ENCODE results near the gene KRT9. TPM values are rescaled to one million over a fixed set of nuclear protein-coding genes. Genes with fewer than 3 reads are reported as not detected.

Gene KRT9
- total RNA-seq, 2 experiments from 2014 or later, result not detected

DNA sequence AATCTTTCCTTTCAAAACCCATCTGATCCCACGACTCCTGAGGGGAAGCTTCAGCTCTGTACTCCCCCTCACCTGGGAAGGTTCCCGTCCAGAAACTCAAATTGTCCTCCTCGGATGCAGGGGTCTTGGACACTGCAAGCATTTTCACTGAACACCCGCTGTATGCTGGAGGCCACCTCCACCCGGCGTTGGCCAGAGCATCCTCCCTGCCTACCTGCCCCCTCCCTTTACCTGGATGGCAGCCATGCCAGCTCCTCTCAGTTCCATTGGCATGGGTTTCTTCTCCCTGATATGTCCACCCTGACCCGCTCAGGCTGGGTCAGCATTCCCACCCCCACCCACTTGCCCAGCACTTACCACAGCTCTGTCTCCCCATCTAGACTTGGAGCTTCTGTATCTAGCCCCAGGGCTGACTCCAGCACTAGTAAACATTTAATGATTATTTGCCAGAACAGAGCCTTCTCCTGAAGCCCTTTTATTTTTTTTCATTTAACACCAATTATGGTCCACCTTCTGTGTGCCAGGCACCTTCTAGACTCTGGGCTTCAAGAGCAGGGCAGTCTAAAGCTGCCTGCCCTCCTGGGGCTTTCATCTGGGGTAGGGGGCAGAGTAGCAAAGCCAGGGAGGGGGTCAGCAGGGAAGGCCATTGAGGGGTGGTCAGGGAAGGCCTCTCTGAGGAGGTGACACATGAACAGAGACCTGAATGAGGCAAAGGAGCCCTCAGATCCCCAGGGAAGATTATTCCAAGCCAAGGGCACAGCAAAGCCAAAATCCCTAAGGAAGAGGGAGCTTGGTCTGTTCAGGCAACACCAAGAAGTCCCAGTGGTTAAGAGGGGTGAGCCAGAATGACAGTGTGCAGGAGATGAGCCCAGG, 34.9 kb downstream of the KRT9 start:
- ChIA-PET CTCF (no interaction called here), POLR2A (no interaction called here)

DNA sequence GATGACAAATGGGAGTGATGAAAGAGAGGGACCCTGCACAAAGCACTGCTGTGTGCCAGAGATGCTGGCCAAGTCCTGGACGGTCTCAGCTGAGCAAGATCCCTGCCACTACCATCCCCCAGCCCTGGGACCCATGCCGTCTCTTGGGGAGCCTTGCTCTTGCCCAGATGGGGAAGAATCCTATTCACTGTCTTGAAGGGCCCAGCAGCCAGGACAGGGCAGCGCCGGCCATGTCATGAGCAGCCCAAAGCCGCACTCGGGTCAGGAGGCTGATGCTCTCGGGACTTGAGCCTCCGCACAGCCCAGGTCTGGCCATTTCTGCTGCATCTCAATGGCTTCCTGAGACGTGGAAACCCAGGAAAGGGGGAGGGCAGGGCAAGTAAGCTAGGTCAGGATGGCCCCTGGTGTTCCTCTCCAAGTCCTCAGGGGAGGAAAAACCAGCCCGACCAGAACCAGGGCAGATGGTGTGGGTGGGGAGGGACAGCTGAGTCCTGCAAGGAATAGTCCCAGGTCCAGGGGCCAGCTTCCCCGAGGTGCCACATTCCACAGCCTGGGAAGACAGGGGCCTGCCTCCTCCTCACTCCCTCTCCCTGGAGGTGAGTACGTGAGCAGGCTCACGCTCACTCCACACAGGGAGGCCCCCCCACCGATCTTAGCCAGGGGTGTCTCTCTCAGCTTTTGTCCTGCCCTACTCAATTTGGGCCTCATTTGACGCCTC, 35.9 kb downstream of the KRT9 start:
- CTCF ChIA-PET, result interaction anchor here (2.2 kb wide), 1 partner anchor 13 kb away, joined by 9 read pairs; no protein-coding TSS in a partner anchor
- POLR2A ChIA-PET, result no interaction called here

DNA sequence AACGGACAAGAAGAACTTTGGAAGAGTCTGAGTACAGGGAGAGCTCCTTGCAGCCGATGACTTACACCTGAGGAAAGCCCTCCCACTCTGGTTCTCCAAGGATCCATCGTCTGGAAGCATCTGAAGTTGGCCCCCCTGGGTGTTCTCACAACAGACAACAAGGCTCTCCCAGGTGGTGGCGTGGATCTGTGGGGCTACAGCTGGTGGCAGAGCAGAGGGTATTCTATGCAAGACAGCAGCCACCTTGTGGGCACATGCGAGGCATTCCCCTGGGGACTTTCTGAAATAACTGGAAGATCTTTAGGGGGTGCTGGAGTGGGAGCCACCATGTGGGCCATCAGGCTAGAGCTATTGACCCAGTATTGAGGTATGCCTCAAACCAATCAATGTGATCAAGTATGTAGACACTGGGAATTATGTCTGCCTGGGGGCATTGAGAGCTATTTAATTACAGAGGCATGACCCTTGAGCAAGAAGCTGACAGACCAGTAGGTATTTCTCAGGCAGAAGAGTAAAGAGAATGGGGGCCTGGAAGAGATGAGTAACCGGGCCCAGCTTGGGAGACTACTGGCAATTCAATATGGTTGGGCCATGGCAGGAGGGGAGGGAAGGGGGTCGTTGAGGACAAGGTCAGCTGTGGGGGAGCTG, 36.8 kb downstream of the KRT9 start:
- ChIA-PET CTCF (interaction anchor here (0.6 to 2.2 kb wide), 3 partner anchors 13 to 32 kb away, joined by 3 to 9 read pairs (median 3); no protein-coding TSS in a partner anchor), POLR2A (interaction anchor here (0.7 kb wide), 1 partner anchor 58 kb away, joined by 4 read pairs; no protein-coding TSS in a partner anchor)

DNA sequence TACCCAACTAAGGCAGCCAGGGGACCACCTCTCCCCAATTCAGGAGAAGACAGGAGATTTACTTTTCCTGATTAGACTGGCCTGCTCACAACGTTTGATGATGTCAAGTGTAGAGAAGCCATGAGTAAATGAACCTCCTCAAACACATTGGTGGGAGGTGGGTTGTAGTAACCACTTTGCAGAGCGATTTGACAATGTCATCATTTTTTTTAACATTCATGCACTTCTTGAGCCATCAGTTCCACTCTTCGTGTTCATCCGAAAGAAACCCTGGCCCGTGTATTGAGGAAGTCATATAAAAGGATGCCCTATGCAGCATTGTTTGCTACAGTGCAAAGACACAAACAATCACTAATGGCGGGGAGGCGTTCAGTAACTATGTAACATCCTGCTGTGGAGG, 38.2 kb downstream of the KRT9 start:
- POLR2A ChIA-PET, result no interaction called here

DNA sequence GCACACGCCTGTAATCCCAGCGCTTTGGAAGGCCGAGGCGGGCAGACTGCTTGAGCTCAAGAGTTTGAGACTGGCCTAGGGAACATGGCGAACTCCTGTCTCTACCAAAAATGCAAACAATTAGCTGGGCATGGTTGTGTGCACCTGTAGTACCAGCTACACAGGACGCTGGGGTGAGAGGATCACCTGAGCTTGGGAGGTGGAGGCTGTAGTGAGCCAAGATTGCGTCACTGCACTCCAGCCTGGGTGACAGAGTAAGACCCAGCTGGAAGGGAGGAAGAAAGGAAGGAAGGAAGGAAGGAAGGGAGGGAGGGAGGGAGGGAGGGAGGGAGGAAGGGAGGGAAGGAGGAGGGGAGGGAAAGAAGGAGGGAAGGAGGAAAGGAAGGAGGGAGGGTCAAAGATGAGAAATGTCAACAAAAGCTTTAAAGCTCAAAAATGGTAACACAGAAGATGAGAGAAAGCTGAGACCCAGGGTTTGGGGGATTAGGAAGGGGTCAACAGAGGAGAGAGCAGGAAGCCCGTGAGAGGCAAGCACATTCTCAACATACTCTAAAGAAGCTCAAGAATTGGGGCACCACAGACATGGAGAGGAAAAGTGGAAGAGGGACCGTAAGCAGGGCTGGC, 38.8 kb downstream of the KRT9 start:
- POLR2A ChIA-PET, result no interaction called here
- CTCF ChIA-PET, result interaction anchor here (0.9 to 3.9 kb wide), 2 partner anchors 12 to 16 kb away, joined by 3 to 17 read pairs; no protein-coding TSS in a partner anchor

More for the DNA sequence above, 38.2 kb downstream of the KRT9 start:
- CTCF ChIA-PET, result interaction anchor here (0.9 to 3.9 kb wide), 2 partner anchors 11 to 15 kb away, joined by 3 to 17 read pairs; no protein-coding TSS in a partner anchor

DNA sequence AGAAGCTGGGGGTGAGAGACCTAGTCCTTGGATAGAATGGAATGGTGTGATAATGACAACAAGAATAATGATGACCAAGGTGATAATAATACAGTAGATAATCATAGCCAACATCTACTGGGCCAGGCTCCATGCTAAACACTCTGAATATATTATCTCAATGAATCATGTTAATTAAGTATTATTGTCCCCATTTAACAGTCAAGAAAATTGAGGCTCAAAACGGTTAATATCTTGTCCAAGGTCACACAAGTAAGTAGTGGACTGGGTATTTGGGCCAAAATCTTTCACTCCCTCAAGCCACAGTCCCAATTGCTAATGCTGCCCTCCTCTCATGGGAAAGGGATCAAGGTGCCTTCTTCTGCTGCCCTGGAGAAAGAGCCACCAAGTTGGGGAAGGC, 39.9 kb downstream of the KRT9 start:
- ChIA-PET POLR2A (no interaction called here), CTCF (interaction anchor here (3.9 kb wide), 1 partner anchor 17 kb away, joined by 17 read pairs; no protein-coding TSS in a partner anchor)

DNA sequence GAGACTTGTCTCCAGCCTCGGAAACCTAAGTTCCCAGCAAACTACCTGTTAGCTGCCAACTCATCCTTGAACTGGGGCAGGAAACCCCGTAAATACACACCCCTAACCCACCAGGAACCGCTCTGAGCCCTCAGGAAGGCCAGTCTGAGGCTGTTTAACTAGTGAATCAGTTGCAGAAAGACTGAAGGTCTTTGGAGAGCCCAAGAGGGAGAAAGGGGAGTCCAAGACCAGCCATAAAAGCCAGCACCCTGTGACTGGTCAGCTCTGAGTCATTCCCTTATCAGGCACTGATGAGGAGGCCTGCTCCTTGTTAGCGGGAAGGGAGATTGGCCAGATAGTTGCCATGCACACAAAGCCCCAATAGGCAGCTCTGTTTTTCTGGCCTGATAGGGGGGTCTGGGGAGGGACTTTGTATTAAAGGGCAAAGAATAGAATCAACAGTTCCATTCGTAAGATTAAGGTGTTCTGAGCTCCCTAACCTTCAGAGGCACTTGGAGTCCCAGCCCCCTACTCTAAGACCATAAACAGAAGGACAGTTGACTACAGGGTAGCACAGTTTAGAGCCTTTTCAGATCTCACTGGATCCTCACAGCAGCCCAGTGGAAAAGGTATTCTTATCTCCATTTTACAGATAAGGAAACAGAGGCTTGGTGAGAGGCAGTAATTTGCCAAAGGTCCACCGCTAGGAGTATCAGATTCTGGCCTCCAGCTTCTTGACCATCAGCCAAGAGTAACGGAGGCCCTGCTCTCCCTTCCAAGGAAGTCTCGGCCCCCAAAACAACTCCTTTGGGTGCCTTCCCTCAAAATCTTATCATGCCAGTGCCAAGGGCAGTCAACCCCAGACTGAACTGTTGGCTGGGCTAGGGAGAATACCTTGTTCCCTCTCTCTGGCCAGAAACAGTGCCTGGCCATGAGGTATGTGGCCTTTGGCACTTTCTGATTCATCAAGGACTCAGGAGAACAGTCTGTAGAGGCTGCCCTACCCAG, 41.5 kb downstream of the KRT9 start:
- POLR2A ChIA-PET, result no interaction called here
- CTCF ChIA-PET, result interaction anchor here (3.9 kb wide), 1 partner anchor 18 kb away, joined by 17 read pairs; no protein-coding TSS in a partner anchor

DNA sequence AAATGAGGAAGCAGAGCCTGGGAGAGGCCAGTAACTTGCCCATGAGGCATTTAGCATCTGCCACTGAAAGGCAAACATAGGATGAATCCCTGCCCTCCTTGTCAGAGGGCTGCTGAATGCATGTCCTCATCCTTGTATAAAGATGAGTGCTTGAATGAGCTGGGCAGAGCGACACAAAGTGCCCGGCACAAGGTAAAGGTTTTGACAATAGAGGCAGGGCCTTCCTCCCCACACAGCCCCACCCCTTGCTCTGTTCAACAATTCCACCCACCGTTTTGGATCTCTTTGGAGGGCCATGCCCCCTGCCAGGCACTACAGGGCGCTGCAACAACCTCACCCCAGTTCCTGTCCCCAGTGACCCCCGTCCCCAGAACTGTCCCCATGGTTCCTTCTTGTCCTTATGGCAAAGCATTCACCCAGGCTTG, 42.4 kb downstream of the KRT9 start:
- CTCF ChIA-PET, result interaction anchor here (3.9 kb wide), 1 partner anchor 19 kb away, joined by 17 read pairs; no protein-coding TSS in a partner anchor
- POLR2A ChIA-PET, result no interaction called here

DNA sequence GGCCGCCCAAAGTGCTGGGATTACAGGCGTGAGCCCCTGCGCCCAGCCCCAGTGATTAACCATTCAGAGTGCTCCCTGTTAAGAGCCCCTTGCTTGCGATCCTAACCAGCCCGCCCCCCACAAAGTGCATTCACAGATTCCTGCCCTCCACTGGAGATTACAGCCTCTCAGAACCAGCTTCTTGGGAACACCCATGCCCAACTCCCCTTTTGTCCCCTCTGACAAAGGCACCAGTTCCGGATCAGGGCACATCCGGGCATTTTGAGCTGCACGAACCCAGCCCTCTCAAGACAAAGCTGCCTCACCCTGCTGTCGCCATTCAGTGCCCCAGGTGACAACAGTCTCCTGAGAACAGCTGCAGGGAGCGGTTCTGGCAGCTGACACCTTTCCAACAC, 42.9 kb downstream of the KRT9 start:
- ChIA-PET POLR2A (no interaction called here), CTCF (no interaction called here)

DNA sequence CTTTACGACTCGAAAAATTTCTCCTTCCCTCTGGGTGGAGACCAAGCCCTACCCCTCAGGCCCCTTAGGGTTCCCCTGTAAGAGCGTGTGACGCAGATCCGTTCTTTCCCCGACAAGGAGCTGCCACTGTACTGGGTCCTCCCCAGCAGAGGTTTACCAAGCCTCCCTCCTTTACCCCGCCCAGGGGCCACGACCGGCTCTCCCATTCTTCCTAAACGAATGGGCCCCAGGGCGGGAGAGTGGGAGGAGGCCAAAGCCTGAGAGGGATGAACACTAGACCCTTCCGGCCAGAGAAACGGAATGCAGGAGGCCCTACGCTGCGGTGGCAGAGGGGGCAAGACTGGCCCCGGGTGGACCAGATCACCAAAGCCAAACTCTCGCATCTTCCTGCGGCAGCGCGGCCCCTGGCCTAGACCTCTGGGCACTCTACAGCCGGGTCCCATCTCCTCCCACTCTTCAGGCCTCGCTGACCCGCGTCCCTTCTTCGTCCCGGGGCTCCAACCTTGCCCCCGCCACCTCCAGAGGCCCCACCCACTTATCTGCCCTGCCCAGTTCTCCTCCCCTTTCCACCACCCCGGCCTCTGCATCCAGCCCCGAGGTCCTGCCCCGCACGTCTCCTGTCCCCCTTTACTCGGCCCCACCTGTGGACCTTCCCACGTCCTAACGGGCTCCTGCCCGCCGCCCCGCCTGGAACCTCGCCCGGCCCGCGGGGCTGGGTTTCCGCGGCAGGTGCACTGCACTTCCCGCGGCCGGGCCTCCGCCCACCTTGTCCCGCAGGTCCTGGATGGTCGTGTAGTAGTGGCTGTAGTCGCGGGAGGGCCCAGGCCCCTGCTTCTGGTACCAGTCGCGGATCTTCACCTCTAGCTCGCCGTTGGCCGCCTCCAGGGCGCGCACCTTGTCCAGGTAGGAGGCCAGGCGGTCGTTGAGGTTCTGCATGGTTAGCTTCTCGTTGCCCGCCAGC, 44.5 kb downstream of the KRT9 start:
- CTCF ChIA-PET, result interaction anchor here (0.7 kb wide), 1 partner anchor 52 kb away, joined by 3 read pairs; no protein-coding TSS in a partner anchor
- POLR2A ChIA-PET, result no interaction called here

DNA sequence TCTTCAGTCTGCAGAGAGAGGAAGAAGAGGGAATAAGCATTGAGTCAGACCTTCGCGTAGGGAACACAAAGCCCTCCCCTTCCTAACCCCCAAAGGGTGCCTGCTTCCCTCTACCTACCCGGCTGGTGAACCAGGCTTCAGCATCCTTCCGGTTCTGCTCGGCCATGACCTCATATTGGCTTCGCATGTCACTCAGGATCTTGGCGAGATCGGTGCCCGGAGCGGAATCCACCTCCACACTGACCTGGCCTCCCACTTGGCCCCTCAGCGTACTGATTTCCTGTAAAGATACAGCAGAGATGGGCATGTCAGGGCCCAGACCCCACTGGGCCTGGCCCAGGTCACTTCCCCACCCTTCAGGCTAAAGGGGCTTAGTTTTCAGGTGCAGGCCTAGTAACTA, 47.6 kb downstream of the KRT9 start:
- ChIA-PET POLR2A (no interaction called here), CTCF (interaction anchor here (1.3 kb wide), 1 partner anchor 25 kb away, joined by 3 read pairs; no protein-coding TSS in a partner anchor)

DNA sequence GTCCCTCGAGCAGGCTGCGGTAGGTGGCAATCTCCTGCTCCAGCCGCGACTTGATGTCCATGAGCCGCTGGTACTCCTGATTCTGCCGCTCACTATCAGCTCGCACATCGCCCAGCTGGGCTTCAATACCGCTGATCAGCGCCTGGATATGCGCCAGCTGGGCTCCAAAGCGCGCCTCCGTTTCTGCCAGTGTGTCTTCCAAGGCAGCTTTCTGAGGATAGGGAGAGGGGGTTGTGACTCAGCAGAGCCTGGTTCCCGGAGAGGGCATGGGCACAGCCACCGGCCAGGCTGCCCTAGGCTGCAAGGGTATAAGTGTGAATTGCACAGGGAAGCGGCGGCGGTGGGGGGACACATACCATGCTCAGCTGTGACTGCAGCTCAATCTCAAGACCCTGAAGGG, 48.1 kb downstream of the KRT9 start:
- ChIA-PET POLR2A (no interaction called here), CTCF (interaction anchor here (1.3 kb wide), 1 partner anchor 25 kb away, joined by 3 read pairs; no protein-coding TSS in a partner anchor)

DNA sequence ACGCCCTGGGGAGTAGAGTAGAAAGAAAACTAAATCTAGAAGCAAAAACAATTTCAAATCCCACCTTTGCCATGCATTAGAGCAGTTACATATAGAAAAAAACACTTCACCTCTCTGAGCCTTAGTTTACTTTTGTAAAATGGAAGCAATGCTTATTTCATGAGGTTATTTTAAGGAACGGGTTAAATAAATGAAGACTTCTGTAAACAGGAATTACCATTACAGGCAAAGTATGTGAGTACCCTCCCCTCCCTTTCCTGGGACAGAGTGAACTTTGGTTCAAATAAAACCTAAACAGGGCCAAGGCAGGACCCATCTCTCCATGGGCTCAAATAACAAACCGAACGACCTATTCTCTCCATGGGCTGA, 48.6 kb downstream of the KRT9 start:
- CTCF ChIA-PET, result no interaction called here
- POLR2A ChIA-PET, result no interaction called here

DNA sequence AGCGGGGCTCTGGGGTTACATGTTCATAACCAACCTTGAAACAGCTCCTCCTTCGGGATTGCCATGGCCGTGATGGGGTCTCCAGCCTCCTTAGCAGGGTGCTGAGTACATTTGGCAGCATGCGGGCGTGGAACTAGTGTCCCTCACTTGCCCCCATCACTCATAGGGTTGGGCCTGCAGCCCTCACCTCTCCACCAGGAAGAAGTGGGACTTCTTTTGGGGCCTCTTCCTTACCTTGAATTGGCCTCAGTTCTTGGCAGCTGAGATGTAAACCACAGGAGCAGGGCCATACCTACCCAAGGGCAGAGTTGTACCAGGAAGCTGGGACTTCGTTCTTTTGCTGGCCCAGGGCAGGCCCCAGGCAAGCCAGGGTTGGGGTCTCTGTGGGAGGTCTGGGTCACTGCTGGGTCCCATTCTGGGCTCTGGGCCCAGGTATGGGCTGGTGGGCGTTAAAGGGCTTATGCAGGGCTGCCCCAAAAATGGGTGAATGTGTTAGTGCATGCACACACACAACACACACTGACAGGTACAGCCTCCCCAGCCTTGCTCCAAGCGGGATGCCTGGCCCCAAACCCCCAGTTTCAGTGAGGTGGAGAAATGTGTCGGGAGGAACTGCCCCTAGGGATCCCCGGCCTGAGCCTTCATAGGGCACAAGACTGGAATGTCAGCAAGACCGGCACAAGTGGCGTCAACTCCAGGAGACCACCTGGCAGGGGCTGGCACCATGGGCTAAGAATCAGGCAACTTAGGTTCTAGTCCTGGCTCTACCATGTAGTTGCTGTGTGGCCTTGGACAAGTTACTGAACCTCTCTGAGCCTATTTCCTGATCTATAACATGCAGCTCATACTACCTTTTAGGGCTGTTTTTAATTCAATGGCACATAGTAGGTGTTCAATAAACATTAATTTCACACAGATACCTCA, 49.3 kb downstream of the KRT9 start:
- CTCF ChIA-PET, result interaction anchor here (1.3 kb wide), 1 partner anchor 27 kb away, joined by 3 read pairs; no protein-coding TSS in a partner anchor
- POLR2A ChIA-PET, result no interaction called here

DNA sequence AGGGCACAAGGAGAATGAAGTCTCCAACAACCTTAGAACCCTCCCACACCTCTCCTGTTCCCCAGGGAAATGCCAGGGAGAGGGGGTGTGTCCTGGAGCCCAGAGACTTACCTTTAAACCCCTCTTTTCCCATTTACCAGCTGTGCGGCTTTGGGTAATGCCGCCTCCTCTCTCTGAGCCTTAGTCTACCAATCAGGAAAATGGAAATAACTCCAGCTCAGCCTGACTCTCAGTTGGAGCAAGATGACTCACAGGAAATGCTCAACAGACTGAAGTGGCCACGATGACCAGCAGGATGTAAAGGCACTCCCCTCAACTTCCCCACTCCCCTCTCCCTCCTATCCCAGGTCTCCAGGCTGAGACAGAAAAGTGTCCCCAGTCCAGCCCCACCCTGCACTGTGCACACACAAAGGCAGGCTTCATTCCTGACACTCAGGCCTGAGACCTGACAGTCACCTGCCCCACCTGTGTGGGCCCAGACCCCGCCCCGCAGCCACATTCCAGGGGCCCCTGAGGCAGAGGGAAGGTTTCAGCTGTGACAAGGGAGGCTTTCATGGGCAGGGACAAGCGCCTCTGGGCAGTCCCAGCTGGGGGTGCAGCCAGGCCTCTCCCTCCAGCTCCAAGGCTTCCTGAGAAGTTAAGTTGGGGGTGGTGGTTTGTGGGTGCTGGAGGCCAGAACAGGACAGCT, 50.1 kb downstream of the KRT9 start:
- ChIA-PET CTCF (interaction anchor here (0.8 to 1.3 kb wide), 2 partner anchors 13 to 27 kb away, joined by 3 read pairs; no protein-coding TSS in a partner anchor), POLR2A (no interaction called here)
